Mesenchymal stem cell (in vitro differentiated cells and primary cell): ENCODE data around the gene TNFAIP2.

Experiments
- DNase-seq: peaks from one replicate; pipeline ENCODE4 v3.0.0-alpha.2; 2013
- H2AFZ ChIP-seq: one replicate; pipeline ENCODE4 v1.6.1; 2013; ENCODE audit warnings: low read depth, mild to moderate bottlenecking, control low read depth, inconsistent platforms, low read length, moderate library complexity
- H2AK5ac ChIP-seq: 2 replicates; pipeline ENCODE4 v1.6.1; 2013; ENCODE audit warnings: low read length, moderate library complexity, mild to moderate bottlenecking, inconsistent platforms; ENCODE audit not compliant: severe bottlenecking
- H2BK120ac ChIP-seq: one replicate; pipeline ENCODE4 v1.6.1; 2013; ENCODE audit warnings: low read depth, mild to moderate bottlenecking, inconsistent platforms, low read length, moderate library complexity
- H2BK12ac ChIP-seq, 2 experiments: one replicate each; pipeline ENCODE4 v1.6.1; 2013; ENCODE audit warnings: inconsistent platforms in 2 of 2, low read length in 2 of 2, mild to moderate bottlenecking in 2 of 2, moderate library complexity in 2 of 2, control low read depth in 1 of 2
- H2BK15ac ChIP-seq: one replicate; pipeline ENCODE4 v1.6.1; 2013; ENCODE audit warnings: mild to moderate bottlenecking, low read depth, inconsistent platforms; ENCODE audit not compliant: poor library complexity, severe bottlenecking
- H2BK5ac ChIP-seq: 2 replicates; pipeline ENCODE4 v1.6.1; 2013; ENCODE audit warnings: low read depth, mild to moderate bottlenecking, low read length, control low read depth, inconsistent platforms; ENCODE audit not compliant: poor library complexity, severe bottlenecking
- H3K14ac ChIP-seq, 2 experiments: one replicate each; pipeline ENCODE4 v1.6.1; 2013; ENCODE audit warnings: inconsistent platforms in 2 of 2, low read length in 2 of 2, control low read depth in 1 of 2, mild to moderate bottlenecking in 1 of 2, moderate library complexity in 1 of 2
- H3K18ac ChIP-seq, 2 experiments: one replicate each; pipeline ENCODE4 v1.6.1; 2013; ENCODE audit warnings: inconsistent platforms in 2 of 2, low read length in 2 of 2, control low read depth in 1 of 2, low read depth in 1 of 2, mild to moderate bottlenecking in 1 of 2
- H3K23ac ChIP-seq, 2 experiments: one replicate each; pipeline ENCODE4 v1.6.1; 2013; ENCODE audit warnings: inconsistent platforms in 2 of 2, low read length in 2 of 2, mild to moderate bottlenecking in 2 of 2, moderate library complexity in 2 of 2, control low read depth in 1 of 2
- H3K27ac ChIP-seq: 2 replicates; pipeline ENCODE4 v1.5.1; 2013; ENCODE audit warnings: mild to moderate bottlenecking, moderate library complexity, low read length, control low read depth, inconsistent platforms; ENCODE audit not compliant: poor library complexity, severe bottlenecking
- H3K27me3 ChIP-seq, 2 experiments: 2 replicates each; pipeline versions ENCODE4 v1.6.1 to v1.7.0; 2013; ENCODE audit warnings: low read length in 2 of 2, mild to moderate bottlenecking in 2 of 2, moderate library complexity in 2 of 2, control low read depth in 1 of 2, inconsistent platforms in 1 of 2; ENCODE audit not compliant: control insufficient read depth in 1 of 2, insufficient read depth in 1 of 2
- H3K36me3 ChIP-seq, 2 experiments: 2 replicates each; pipeline versions ENCODE4 v1.6.1 to v1.7.0; 2013; ENCODE audit warnings: low read length in 2 of 2, control low read depth in 1 of 2, inconsistent platforms in 1 of 2, low read depth in 1 of 2, mild to moderate bottlenecking in 1 of 2; ENCODE audit not compliant: insufficient read depth in 2 of 2, control insufficient read depth in 1 of 2
- H3K4ac ChIP-seq, 2 experiments: one replicate each; pipeline ENCODE4 v1.6.1; 2013; ENCODE audit warnings: inconsistent platforms in 2 of 2, low read length in 2 of 2, mild to moderate bottlenecking in 2 of 2, moderate library complexity in 2 of 2, control low read depth in 1 of 2, low read depth in 1 of 2
- H3K4me1 ChIP-seq: 2 replicates; pipeline ENCODE4 v1.6.1; 2013; ENCODE audit warnings: low read depth, low read length, control low read depth; ENCODE audit not compliant: control insufficient read depth, insufficient read depth
- H3K4me2 ChIP-seq: 2 replicates; pipeline ENCODE4 v1.6.1; 2013; ENCODE audit warnings: low read length, mild to moderate bottlenecking, inconsistent platforms; ENCODE audit not compliant: poor library complexity, severe bottlenecking
- H3K4me3 ChIP-seq, 2 experiments: 2 replicates each; pipeline versions ENCODE4 v1.5.1 to v1.7.0; 2013; ENCODE audit warnings: low read length in 2 of 2, mild to moderate bottlenecking in 2 of 2, control low read depth in 1 of 2, low read depth in 1 of 2; ENCODE audit not compliant: insufficient read depth in 1 of 2
- H3K79me1 ChIP-seq: replicated peaks from 2 replicates; pipeline ENCODE4 v1.6.1; 2013; ENCODE audit warnings: mild to moderate bottlenecking, control low read depth, low read length, inconsistent platforms; ENCODE audit not compliant: poor library complexity, severe bottlenecking
- H3K9ac ChIP-seq: 2 replicates; pipeline ENCODE4 v1.7.0; 2013; ENCODE audit warnings: mild to moderate bottlenecking, low read length, moderate library complexity
- H3K9me3 ChIP-seq: 2 replicates; pipeline ENCODE4 v1.7.0; 2013; ENCODE audit warnings: mild to moderate bottlenecking, low read length; ENCODE audit not compliant: control insufficient read depth
- H4K8ac ChIP-seq: one replicate; pipeline ENCODE4 v1.6.1; 2013; ENCODE audit warnings: inconsistent platforms, mild to moderate bottlenecking, low read length, moderate library complexity
- H4K91ac ChIP-seq: one replicate; pipeline ENCODE4 v1.6.1; 2013; ENCODE audit warnings: mild to moderate bottlenecking, low read length, inconsistent platforms
- WGBS: methylation state at CpG from one replicate; pipeline ENCODE4 v1.1.7; 2013; ENCODE audit warnings: mixed read lengths; 5-methylcytosine and 5-hydroxymethylcytosine counted together

TNFAIP2 gene

GRCh38 chr14:103129301-103130016, 6.2 kb downstream of the TNFAIP2 start:
- Histone ChIP-seq H3K27me3 (no peaks in the 10 kb centered on the region), H2BK120ac (no peak overlapping the region), H2AFZ (no peak overlapping the region), H2BK12ac (no peak overlapping the region), H3K27ac (peak overlapping the region; percentile 28), H3K4me1 (peaks cover 89% of the 10 kb centered on the region), H2BK15ac (no peak overlapping the region), H2AK5ac (peak overlapping the region; percentile 95), H3K4ac (no peak overlapping the region), H3K4me2 (no peak overlapping the region), H4K91ac (peak overlapping the region; percentile 47), H2BK5ac (no peak overlapping the region), H4K8ac (no peak overlapping the region), H3K18ac (no peak overlapping the region), H3K4me3 (no peak overlapping the region), H3K9me3 (no peaks in the 10 kb centered on the region), H3K14ac (no peak overlapping the region), H3K79me1 (peaks cover 16% of the 10 kb centered on the region), H3K36me3 (peaks cover 69 to 71% of the 10 kb centered on the region in 2 experiments), H3K9ac (no peak overlapping the region), H3K23ac (no peak overlapping the region)
- DNase-seq, result no peak
- 89% methylated on average over 12 of the region's 12 CpGs for WGBS

- no peak overlapping the region for H4K91ac ChIP-seq
- H2BK120ac ChIP-seq, result no peak overlapping the region
- peak overlapping the region; percentile 85 for H3K27ac ChIP-seq
- 92% methylated on average over 25 of the region's 26 CpGs for WGBS
- H2AK5ac ChIP-seq, result peak overlapping the region; percentile 93
- H3K27me3 ChIP-seq, result no peaks in the 10 kb centered on the region
- no peak overlapping the region for H3K9ac ChIP-seq
- no peak overlapping the region for H3K4me2 ChIP-seq
- no peak overlapping the region for H3K23ac ChIP-seq
- no peak overlapping the region for H2BK12ac ChIP-seq
- no peak overlapping the region for H3K14ac ChIP-seq
- H2BK5ac ChIP-seq, result peak overlapping the region; percentile 84
- H3K9me3 ChIP-seq, result no peaks in the 10 kb centered on the region
- H4K8ac ChIP-seq, result no peak overlapping the region
- no peak overlapping the region for H2AFZ ChIP-seq
- peaks cover 76 to 78% of the 10 kb centered on the region in 2 experiments for H3K36me3 ChIP-seq
- DNase-seq, result no peak
- peaks cover 86% of the 10 kb centered on the region for H3K4me1 ChIP-seq
- H3K18ac ChIP-seq, result no peak overlapping the region
- H3K4ac ChIP-seq, result no peak overlapping the region
- no peak overlapping the region for H2BK15ac ChIP-seq
- H3K79me1 ChIP-seq, result peaks cover 15% of the 10 kb centered on the region
- H3K4me3 ChIP-seq, result no peak overlapping the region
These were observed 6.9 kb downstream of the TNFAIP2 start for GRCh38 chr14:103130017-103130764.

GRCh38 chr14:103130965-103131364, 7.7 kb downstream of the TNFAIP2 start:
- no peak overlapping the region for H3K4ac ChIP-seq
- peaks cover 83% of the 10 kb centered on the region for H3K4me1 ChIP-seq
- no peak overlapping the region for H3K9ac ChIP-seq
- H2BK120ac ChIP-seq, result no peak overlapping the region
- H3K4me3 ChIP-seq, result no peak overlapping the region
- no peak for DNase-seq
- peak overlapping the region; percentile 10 for H3K4me2 ChIP-seq
- peak overlapping the region; percentile 93 for H2AK5ac ChIP-seq
- no peak overlapping the region for H3K23ac ChIP-seq
- 81% methylated on average over 8 of the region's 8 CpGs for WGBS
- H2BK15ac ChIP-seq, result no peak overlapping the region
- no peak overlapping the region for H3K18ac ChIP-seq
- H2BK5ac ChIP-seq, result peak overlapping the region; percentile 84
- H4K8ac ChIP-seq, result no peak overlapping the region
- no peak overlapping the region for H4K91ac ChIP-seq
- H3K27ac ChIP-seq, result peak overlapping the region; percentile 85
- H3K79me1 ChIP-seq, result peaks cover 17% of the 10 kb centered on the region
- no peak overlapping the region for H3K14ac ChIP-seq
- no peaks in the 10 kb centered on the region for H3K9me3 ChIP-seq
- no peaks in the 10 kb centered on the region for H3K27me3 ChIP-seq
- peak overlapping the region in 1 of 2 experiments; percentile 25 for H2BK12ac ChIP-seq
- H3K36me3 ChIP-seq, result peaks cover 83 to 84% of the 10 kb centered on the region in 2 experiments
- no peak overlapping the region for H2AFZ ChIP-seq

- H3K4me2 ChIP-seq, result no peak overlapping the region
- no peaks in the 10 kb centered on the region for H3K27me3 ChIP-seq
- peaks cover 79 to 86% of the 10 kb centered on the region in 2 experiments for H3K36me3 ChIP-seq
- no peak overlapping the region for H3K18ac ChIP-seq
- H4K8ac ChIP-seq, result no peak overlapping the region
- H3K9ac ChIP-seq, result no peak overlapping the region
- H3K4me3 ChIP-seq, result no peak overlapping the region
- no peak overlapping the region for H2BK12ac ChIP-seq
- H2BK120ac ChIP-seq, result no peak overlapping the region
- 92% methylated on average over 9 of the region's 9 CpGs for WGBS
- peaks cover 16% of the 10 kb centered on the region for H3K79me1 ChIP-seq
- no peak overlapping the region for H4K91ac ChIP-seq
- H2AFZ ChIP-seq, result no peak overlapping the region
- no peak overlapping the region for H3K23ac ChIP-seq
- DNase-seq, result no peak
- peak overlapping the region; percentile 33 for H2AK5ac ChIP-seq
- no peak overlapping the region for H3K4ac ChIP-seq
- peak overlapping the region; percentile 27 for H3K27ac ChIP-seq
- H2BK15ac ChIP-seq, result no peak overlapping the region
- no peaks in the 10 kb centered on the region for H3K9me3 ChIP-seq
- no peak overlapping the region for H3K14ac ChIP-seq
- no peak overlapping the region for H2BK5ac ChIP-seq
- peaks cover 81% of the 10 kb centered on the region for H3K4me1 ChIP-seq
These were observed 8.3 kb downstream of the TNFAIP2 start for GRCh38 chr14:103131580-103131979.
